ENCODE measurements around the gene TMBIM6. TPM values are rescaled to one million over a fixed set of nuclear protein-coding genes. Genes with fewer than 3 reads are reported as not detected.

The TMBIM6 gene
- total and polyA plus RNA-seq, 10 donors = 100 to 437 (median 375) TPM

- WGBS, 5 donors = 89 to 95% (median 94%) methylated on average over 8 to 11 of the region's 11 CpGs
- no peaks in the 10 kb centered on the region for H3K9me3 ChIP-seq
- H3K36me3 ChIP-seq = peaks cover 0 to 83% (median 40%) of the 10 kb centered on the region in 6 donors
- no peaks in the 10 kb centered on the region for H3K27me3 ChIP-seq (replicated peaks in 1 of 7)
- no peak overlapping the region for H3K4me3 ChIP-seq
- no peak overlapping the region for H3K27ac ChIP-seq
- DNase-seq = no peak
- TF ChIP-seq POLR2A (IDR thresholded peaks at IDR 0.05) = no peak
- intact Hi-C loops (cut with DNase I; ENCODE audit: low total_unique reads) = no loop called here
- H3K4me1 ChIP-seq = peaks cover 0 to 13% (median 0%) of the 10 kb centered on the region in 6 donors
Observed at GRCh38 chr12:49792976-49793580, 51.7 kb downstream of the TMBIM6 start.

DNA sequence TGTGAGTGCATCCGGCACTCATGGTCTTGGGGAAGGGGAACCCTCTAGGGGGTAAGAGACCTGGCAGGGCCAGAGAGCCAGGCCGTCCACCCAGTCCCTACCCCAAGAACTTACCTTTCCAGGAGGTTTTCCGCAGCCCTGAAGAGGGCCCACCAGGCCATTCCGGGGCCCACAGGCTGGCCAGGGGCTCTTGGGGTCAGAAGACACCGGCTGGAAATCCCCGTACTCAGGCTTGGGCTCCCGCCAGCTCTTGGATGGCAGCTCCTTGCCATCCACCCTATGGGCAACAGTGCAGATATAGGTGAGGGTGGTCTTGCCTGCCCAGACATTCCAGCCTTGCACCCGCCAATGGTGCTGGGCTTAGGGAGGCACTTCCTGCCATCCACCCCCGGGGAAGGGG lies 52.3 kb downstream of the TMBIM6 start:
- H3K27me3 ChIP-seq (replicated peaks in 1 of 7) = no peaks in the 10 kb centered on the region
- 87 to 95% (median 91%) methylated on average over 6 to 9 of the region's 9 CpGs for WGBS, 5 donors
- TF ChIP-seq, protein P1, sequence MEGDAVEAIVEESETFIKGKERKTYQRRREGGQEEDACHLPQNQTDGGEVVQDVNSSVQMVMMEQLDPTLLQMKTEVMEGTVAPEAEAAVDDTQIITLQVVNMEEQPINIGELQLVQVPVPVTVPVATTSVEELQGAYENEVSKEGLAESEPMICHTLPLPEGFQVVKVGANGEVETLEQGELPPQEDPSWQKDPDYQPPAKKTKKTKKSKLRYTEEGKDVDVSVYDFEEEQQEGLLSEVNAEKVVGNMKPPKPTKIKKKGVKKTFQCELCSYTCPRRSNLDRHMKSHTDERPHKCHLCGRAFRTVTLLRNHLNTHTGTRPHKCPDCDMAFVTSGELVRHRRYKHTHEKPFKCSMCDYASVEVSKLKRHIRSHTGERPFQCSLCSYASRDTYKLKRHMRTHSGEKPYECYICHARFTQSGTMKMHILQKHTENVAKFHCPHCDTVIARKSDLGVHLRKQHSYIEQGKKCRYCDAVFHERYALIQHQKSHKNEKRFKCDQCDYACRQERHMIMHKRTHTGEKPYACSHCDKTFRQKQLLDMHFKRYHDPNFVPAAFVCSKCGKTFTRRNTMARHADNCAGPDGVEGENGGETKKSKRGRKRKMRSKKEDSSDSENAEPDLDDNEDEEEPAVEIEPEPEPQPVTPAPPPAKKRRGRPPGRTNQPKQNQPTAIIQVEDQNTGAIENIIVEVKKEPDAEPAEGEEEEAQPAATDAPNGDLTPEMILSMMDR (IDR thresholded peaks at IDR 0.05 in 8 of 11, conservative IDR thresholded peaks at IDR 0.05 in 3 of 11) = no peak
- TF ChIP-seq POLR2AphosphoS5 (IDR thresholded peaks at IDR 0.05) = peak in 1 of 3 donors; percentile 27
- TF ChIP-seq POLR2A (IDR thresholded peaks at IDR 0.05) = no peak
- peaks cover 0 to 89% (median 46%) of the 10 kb centered on the region in 6 donors for H3K36me3 ChIP-seq
- H3K4me1 ChIP-seq = peaks cover 0 to 13% (median 0%) of the 10 kb centered on the region in 6 donors
- DNase-seq = no peak
- no peaks in the 10 kb centered on the region for H3K9me3 ChIP-seq
- H3K27ac ChIP-seq = no peak overlapping the region
- H3K4me3 ChIP-seq = no peak overlapping the region
- intact Hi-C loops (cut with DNase I; ENCODE audit: low total_unique reads) = no loop called here

GRCh38 chr12:49794021-49794420 lies 52.7 kb downstream of the TMBIM6 start:
- H3K27me3 ChIP-seq (replicated peaks in 1 of 7) = no peaks in the 10 kb centered on the region
- H3K36me3 ChIP-seq = peaks cover 0 to 93% (median 48%) of the 10 kb centered on the region in 6 donors
- H3K27ac ChIP-seq = no peak overlapping the region
- H3K9me3 ChIP-seq = no peaks in the 10 kb centered on the region
- no peak for DNase-seq
- WGBS, 5 donors = 84 to 95% (median 90%) methylated on average over 4 to 5 of the region's 5 CpGs
- intact Hi-C loops (cut with DNase I; ENCODE audit: low total_unique reads) = no loop called here
- H3K4me3 ChIP-seq = no peak overlapping the region
- H3K4me1 ChIP-seq = peaks cover 0 to 13% (median 0%) of the 10 kb centered on the region in 6 donors
- peak in 1 of 3 donors; percentile 1 for TF ChIP-seq POLR2AphosphoS5 (IDR thresholded peaks at IDR 0.05)
- TF ChIP-seq, protein P1 (IDR thresholded peaks at IDR 0.05 in 8 of 11, conservative IDR thresholded peaks at IDR 0.05 in 3 of 11) = no peak

DNA sequence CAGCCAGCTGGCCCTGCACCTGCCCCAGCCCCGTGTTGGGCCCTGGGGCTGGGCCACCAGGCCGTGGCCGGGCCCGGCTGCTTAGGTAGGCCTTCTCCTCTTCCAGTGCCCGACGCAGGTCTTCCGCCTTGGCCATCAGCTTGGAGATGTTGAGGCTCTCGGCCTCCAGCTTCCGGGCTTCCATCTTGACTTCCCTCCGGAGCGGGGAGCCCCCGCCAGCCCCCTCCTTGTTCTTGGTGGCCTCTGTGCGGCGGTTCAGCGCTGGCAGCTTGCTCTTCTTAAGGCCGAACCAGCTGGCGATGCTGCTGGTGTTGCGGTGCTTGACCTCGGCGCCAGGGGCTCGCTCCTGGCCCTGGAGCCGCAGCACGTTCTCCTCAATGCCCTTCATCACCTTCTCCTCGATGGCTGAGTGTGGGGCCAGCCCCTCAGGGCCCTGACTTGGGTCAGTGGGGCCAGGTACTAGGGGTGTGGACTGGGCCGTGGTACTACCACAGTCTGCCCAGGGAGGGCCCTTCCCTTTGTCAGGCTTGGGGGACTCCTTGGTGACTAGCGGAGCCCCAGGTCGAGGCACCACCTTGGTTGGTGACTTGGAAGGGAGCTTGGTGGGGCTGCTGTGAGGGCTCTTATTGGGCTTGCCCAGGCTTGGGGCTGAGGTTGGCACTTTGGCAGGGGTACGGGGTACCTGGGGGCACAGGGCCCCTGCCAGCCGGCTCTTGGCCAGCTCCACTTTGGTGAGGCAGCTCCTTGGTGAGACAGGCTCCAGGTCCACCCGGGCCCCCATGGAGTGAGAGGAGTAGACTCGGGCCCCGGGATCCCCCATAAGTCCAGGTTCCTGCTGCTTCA lies 53.7 kb downstream of the TMBIM6 start:
- Histone ChIP-seq H3K36me3 (peaks cover 0 to 96% (median 54%) of the 10 kb centered on the region in 6 donors), H3K4me3 (no peak overlapping the region), H3K27me3 (replicated peaks in 1 of 7) (no peaks in the 10 kb centered on the region), H3K9me3 (no peaks in the 10 kb centered on the region), H3K4me1 (peaks cover 0 to 13% (median 0%) of the 10 kb centered on the region in 6 donors), H3K27ac (no peak overlapping the region)
- intact Hi-C loops (cut with DNase I; ENCODE audit: low total_unique reads) = no loop called here
- 91 to 95% (median 94%) methylated on average over 20 to 32 of the region's 32 CpGs for WGBS, 5 donors
- peak; percentile 66 for DNase-seq
- TF ChIP-seq, protein P1 (IDR thresholded peaks at IDR 0.05 in 8 of 11, conservative IDR thresholded peaks at IDR 0.05 in 3 of 11) = no peak
- TF ChIP-seq POLR2AphosphoS5 (IDR thresholded peaks at IDR 0.05) (peak in 1 of 3 donors; percentile 56), POLR2A (IDR thresholded peaks at IDR 0.05) (no peak)
